HG03575 (cell line): ENCODE measurements around the gene LRRC8B.
"Not testable (repeated sequence)": the region's sequence is repeated elsewhere in the genome, so short reads cannot be mapped to it uniquely, and the experiment has no call there.

Source experiments
- ATAC-seq: cut with Tn5 transposase; IDR thresholded peaks from one replicate; pipeline ENCODE4 v1.9.1; 2021; ENCODE audit not compliant: unreplicated experiment, insufficient number of reproducible peaks, low FRiP score; ENCODE audit errors: extremely low read depth

LRRC8B gene

DNA sequence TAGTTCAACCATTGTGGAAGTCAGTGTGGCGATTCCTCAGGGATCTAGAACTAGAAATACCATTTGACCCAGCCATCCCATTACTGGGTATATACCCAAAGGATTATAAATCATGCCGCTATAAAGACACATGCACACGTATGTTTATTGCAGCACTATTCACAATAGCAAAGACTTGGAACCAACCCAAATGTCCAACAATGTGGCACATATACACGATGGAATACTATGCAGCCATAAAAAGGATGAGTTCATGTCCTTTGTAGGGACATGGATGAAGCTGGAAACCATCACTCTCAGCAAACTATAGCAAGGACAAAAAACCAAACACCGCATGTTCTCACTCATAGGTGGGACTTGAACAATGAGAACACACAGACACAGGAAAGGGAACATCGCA lies 2.7 kb upstream of the LRRC8B start:
- ATAC-seq, result not testable (repeated sequence)

DNA sequence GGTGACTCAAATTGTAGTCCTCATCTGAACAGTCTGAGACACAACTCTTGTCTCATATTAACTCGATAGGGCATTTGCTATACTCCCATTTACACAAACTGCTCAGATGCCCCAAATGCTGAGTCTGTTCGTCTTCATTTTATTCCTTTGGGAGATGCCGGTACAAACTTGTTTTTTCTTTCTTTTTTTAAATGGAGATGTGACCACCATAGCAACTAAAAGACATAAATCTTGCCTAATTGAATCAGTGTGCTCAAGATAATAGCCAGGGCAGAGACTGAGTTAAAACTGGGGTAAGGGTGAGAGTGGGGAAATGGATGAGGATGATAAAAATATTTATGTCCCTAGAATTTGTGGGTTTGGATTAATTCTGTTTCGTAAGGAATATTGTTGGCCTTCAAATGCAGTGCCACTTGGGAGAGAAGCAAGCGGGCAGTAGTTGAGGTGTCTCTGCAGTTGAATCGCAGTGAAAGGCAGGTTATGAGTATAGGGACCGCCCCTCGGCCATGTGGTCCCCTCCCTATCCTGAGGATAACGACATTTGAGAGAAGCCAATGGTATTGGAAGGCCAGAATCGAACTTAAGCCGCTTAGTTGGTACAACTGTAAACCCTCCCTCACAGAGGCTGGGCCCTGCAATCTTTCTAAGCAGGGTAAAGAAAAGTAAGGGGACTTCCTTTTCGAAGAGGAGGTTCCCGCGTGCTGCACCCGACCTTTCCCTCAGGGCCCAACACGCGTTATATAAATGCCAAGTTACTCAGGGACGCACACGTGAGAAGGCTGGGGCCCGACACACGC lies 859 bp upstream of the LRRC8B start:
- no peak for ATAC-seq

GRCh38 chr1:89525169-89525855 lies 683 bp downstream of the LRRC8B start:
- ATAC-seq, result no peak

- no peak for ATAC-seq
These were observed 2.6 kb downstream of the LRRC8B start for GRCh38 chr1:89527256-89527655.

GRCh38 chr1:89527750-89528381 lies 3.2 kb downstream of the LRRC8B start:
- ATAC-seq, result no peak

DNA sequence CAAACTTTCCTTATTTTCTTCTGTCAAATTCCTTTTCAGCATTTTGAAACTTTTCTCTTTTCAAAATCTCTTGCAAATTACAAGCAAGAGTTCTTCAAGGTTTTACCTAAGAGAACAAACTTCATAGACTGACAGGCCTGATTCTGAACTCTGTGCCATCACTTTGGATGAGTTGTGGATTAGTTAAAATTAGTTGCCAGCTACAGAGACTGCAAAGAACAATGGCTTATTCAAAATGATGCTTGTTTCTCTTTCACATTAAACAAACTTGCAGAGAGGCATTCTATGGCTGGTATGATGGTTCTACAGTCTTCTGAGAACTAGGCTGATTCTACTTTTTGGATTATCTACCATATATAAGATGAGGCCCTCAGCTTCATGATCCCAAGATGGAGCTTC lies 3.8 kb downstream of the LRRC8B start:
- ATAC-seq, result no peak

- ATAC-seq, result no peak
These were observed 4.6 kb downstream of the LRRC8B start for GRCh38 chr1:89529196-89529595.

GRCh38 chr1:89530444-89531089 lies 5.9 kb downstream of the LRRC8B start:
- ATAC-seq, result no peak

- ATAC-seq, result no peak
These were observed 7.0 kb downstream of the LRRC8B start for GRCh38 chr1:89531480-89532139.

- ATAC-seq, result no peak
These were observed 7.6 kb downstream of the LRRC8B start for GRCh38 chr1:89532228-89532627.

DNA sequence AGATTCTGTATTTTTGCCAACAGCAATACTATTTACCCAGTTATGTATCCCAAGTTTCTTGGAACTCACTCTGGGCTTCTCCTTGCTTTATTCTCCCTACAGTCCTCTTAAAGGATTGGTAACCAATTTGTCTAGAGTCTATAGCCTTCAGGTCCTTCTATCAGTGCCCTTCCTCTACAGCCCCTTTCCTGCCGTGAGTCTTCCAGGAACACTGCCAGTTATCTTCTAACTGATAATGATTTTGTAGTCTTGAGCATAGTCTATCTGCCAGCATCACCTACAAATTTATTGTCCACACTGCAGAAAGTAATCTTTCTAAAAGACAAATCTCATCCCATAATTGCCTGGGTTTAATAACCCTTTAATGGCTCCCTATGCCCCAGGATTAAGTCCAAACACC lies 8.2 kb downstream of the LRRC8B start:
- ATAC-seq, result no peak

DNA sequence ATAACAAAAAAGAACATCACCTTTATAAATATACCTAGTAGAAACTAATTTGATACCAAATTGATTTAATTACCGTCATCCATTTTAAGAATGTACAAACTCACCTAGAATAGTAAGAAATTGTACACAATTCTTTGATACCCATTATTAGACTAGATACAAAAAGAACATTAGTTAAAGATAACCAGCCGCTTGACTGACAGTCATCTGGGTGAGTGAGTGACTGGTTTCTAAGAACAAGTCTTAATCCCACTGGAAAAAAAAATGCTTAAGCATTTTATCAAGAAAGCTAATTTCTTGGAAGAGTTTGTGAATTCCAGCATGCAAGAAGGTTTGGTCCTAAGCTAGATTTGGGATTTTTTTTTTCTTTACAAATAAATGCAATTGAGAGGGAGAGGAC lies 10.9 kb downstream of the LRRC8B start:
- ATAC-seq, result no peak

- no peak for ATAC-seq
These were observed 12.1 kb downstream of the LRRC8B start for GRCh38 chr1:89536555-89537341.

- ATAC-seq, result no peak
These were observed 13.7 kb downstream of the LRRC8B start for GRCh38 chr1:89538361-89538760.

GRCh38 chr1:89539128-89539527 lies 14.5 kb downstream of the LRRC8B start:
- ATAC-seq, result no peak

DNA sequence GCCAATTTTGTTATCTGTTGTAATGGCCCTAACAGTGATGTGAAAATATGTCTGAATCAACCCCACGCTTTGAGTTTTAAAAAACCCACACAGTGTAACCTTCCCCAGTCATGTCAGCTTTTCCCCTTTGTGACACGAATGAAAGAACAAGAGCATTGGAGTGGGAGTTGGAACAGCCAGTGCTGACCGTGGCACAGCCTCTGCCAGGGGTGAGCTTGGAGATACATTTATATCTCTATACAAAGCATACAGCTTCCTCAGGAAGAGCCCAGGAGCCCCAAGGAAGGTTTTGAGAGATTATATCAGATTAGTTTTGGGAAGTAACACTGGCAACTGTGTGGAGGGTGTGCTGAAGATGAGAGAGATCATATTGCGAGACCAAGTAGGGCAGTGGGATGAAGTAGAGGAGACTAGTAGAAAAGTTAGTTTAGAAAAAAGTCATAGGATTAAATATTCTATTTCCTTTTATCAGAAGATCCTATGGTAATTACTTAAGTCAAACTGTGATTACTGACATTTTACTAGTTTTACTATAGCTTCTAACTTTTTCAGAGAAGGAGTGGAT lies 15.9 kb downstream of the LRRC8B start:
- ATAC-seq, result no peak

DNA sequence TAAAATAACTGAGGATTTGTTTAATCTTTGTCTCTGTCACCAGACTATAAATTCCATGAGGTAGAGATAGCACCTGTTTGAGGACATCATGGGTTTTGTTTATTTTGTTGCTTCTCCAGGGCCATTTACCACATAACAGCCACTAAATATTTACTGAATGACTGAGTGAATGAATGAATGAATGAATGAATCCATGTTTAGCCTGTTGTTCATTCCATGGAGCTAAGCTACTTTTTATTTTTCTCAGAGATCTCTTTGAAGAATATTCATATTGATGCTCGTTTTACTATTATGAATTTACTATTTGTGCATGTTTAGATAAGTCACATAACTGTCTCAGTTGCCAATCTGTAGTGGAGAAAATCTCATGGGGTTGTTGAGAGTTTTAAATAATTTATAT lies 17.7 kb downstream of the LRRC8B start:
- ATAC-seq, result no peak

- not testable (repeated sequence) for ATAC-seq
These were observed 19.0 kb downstream of the LRRC8B start for GRCh38 chr1:89543632-89544031.
